Body of pancreas (tissue), 4 donors: ENCODE results near the gene GSPT2.
"Not testable (repeated sequence)": the region's sequence is repeated elsewhere in the genome, so short reads cannot be mapped to it uniquely, and the experiment has no call there.

ENCODE experiments used
- CTCF ChIP-seq, 7 experiments: fragments of 450-650 bp in 4 of 7; fragments of 200-600 bp in 3 of 7; sonication (generic) in 3 of 7; IDR thresholded peaks; one replicate each; pipeline ENCODE4 v1.5.1; 2016 to 2019; ENCODE audit warnings: antibody characterized with exemption in 7 of 7
- POLR2A ChIP-seq, 3 donors: fragments of 450-650 bp; IDR thresholded peaks; one replicate each; pipeline ENCODE4 v1.6.1; 2016; ENCODE audit warnings: antibody characterized with exemption in 3 of 3, mild to moderate bottlenecking in 2 of 3

- TF ChIP-seq CTCF, POLR2A (IDR thresholded peaks at IDR 0.05): not testable (repeated sequence)
Measured at GRCh38 chrX:51712943-51713647, 30.1 kb upstream of the GSPT2 start.
